Right renal cortex interstitium (tissue), 3 donors: ENCODE measurements around the gene RUNX2. TPM values are rescaled to one million over a fixed set of nuclear protein-coding genes. Genes with fewer than 3 reads are reported as not detected.
"Not testable (repeated sequence)": the region's sequence is repeated elsewhere in the genome, so short reads cannot be mapped to it uniquely, and the experiment has no call there.

Source experiments
- DNase-seq, 3 donors: peaks; one replicate each; pipeline ENCODE4 v3.0.0-alpha.2; 2013; ENCODE audit warnings: low read depth in 3 of 3, low spot score in 2 of 3
- polyA plus RNA-seq, 3 donors: library from polyadenylated mRNA; unstranded; fragments of 120-200 nt; gene quantifications; one replicate each; pipeline ENCODE4 v1.2.1, GENCODE V29; 2013; ENCODE audit not compliant: insufficient read length in 3 of 3

RUNX2 gene
- polyA plus RNA-seq, 3 donors, result 2.0 to 3.1 (median 2.4) TPM

- no peak for DNase-seq
Observed at GRCh38 chr6:45450132-45450531, 122.0 kb downstream of the RUNX2 start.

GRCh38 chr6:45450831-45451230 lies 122.7 kb downstream of the RUNX2 start:
- no peak for DNase-seq

GRCh38 chr6:45454008-45454911 lies 126.1 kb downstream of the RUNX2 start:
- DNase-seq, result no peak

DNA sequence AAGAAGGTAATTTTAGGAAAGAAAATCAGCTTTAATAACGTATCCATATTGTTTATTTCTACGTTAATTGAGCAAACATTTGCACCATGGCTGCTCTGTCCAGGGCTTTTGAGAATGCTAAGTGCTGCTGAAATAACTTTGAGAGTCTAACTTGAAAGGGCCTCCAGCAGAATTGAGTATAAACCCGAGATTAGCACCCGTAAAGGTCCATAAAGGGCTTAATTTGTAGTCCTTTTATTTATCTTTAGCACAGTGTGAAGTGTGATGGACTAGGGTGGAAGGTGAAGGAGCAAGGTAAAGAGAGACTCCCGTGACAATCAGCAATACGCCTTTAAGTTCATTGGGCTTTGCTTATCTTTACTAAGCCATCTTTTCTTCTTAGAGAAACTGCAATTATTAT lies 127.3 kb downstream of the RUNX2 start:
- DNase-seq, result no peak

- no peak for DNase-seq
Observed at GRCh38 chr6:45457141-45457540, 129.0 kb downstream of the RUNX2 start.

DNA sequence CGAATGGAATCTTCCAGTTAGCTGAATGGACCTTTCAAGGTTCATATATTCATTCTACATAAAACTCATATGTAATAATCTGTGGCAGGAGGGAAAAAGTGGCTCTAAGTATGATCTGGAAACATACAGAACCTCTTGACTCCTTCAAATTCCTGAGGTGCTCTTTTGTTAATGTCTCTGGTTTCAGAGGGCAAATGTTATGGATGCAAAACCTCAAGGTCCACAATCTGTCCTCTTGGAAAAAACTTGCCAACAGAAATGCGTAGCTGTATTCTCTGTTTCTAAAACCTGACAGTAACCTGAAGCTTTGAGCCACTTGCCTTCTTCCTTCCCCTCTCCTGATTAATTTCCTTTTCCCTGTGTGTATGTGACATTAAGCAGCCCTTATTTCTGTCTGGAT lies 130.5 kb downstream of the RUNX2 start:
- DNase-seq, result no peak

DNA sequence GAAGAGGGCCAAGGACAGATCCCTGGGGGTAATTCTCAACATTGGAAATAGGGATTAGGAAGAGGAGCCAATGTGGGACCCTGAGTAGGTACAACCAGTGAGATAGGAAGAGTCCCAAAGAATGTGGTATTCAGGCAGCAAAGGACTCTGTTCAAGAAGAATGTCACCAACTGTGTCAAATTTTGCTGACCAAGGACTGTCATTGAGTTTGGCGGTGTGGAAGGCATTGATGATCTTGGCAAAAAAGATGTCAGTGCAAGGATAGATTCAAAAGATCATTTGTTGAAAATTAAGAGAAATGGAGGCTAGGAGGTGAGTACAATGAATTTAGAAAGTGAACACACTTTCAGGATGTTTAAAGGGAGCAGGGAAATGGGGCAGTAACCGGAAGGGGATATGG lies 132.0 kb downstream of the RUNX2 start:
- no peak for DNase-seq

- DNase-seq, result no peak
Observed at GRCh38 chr6:45461486-45461885, 133.4 kb downstream of the RUNX2 start.

DNA sequence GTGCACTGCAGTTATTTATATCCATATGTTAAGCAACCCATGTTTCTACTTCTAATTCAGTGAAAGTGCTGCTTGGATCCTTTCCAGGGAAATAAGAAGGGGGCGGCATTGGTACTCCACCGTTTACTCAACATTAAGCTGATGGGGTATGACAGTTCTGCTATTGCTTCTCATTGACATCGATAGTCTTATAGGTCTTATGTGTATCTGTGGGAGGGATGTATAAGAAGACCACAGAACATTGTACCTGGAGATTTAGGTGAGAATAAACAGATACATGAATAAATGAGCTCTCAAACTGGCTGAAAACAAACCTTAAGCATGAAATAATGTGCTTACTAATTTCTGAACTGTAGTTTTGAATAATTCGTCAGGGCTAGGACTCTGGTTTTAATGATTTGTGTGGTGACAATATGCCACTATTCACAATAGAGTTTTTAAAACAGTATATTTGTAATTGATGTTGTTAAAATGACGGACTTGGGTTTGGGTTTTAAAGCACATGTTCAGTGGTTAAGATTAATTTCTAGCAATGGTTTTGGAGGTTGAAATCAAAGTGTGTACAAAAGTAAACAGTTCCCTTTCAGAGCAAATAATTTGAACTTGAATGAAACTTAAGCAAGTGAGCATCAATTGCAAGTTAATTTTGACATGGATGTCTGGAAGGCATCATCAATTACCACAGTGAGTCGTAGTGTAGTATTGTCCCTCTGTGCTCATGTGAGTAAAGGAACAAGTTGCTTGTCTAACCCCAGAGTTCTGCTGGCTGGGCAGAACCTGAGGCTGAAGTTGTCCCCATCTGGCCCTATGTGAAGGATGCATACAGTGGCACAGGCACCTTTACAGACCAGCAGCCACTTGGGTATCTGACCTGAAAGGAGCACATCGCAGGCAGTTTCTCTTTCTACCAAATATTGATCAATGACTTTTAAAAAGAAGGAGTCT lies 134.3 kb downstream of the RUNX2 start:
- DNase-seq, result no peak

DNA sequence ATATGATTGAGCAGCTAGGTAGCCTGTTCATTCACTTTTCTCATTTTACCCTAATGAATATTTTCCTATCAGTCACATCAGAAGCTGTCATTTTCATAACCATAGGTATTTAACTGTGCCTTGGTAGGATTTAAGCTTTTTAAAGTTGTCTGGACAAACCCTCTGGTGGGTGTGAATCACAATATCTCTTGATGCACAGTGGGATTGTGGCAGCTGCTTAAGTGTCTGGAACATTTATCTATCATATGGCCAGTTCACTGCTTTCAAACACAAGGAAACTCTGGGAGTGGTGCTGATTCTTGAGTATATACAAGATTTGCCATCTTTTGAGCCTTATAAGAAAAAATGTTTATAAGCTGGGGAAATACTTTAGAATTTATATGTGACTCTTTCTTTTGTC lies 136.6 kb downstream of the RUNX2 start:
- no peak for DNase-seq

- DNase-seq, result no peak
Observed at GRCh38 chr6:45466686-45467085, 138.6 kb downstream of the RUNX2 start.

- DNase-seq, result not testable (repeated sequence)
Observed at GRCh38 chr6:45467417-45467816, 139.3 kb downstream of the RUNX2 start.

DNA sequence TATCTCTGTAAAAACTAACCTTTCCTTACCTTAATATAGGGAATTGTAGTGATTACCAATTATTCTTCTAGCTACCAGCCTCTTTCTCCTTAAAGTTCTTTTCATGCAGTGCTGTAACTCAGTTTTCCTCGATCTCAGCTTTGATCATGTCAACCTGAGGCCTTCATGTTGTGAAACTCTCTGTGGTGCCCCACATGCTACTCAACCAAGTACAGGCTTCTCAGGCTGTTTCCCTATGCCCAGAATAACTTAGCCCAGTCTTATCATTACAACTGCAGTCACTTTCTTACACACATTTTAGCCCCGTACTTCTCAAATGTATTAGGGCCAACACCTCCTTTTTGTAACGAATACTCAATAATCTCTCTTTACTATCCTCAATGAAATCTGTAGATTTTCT lies 139.7 kb downstream of the RUNX2 start:
- DNase-seq, result no peak

DNA sequence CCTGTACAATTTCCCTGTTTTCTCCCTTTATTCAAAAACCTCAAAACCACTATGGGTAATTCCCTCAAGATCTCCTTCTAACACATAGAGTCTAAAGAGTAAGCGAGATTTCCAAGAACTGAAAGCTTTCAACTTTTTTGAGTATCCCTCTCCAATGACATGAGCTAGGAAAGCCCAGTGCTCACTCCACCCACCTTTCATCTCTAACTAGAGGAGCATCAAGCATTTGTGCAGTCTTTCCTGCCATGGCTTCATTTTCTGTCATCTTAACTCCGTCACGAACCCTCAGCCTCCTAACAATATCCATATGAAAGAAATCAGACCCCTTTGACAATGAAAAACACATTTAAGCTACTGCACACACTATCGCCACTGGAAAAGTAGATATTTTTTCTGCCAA lies 141.5 kb downstream of the RUNX2 start:
- DNase-seq, result no peak

DNA sequence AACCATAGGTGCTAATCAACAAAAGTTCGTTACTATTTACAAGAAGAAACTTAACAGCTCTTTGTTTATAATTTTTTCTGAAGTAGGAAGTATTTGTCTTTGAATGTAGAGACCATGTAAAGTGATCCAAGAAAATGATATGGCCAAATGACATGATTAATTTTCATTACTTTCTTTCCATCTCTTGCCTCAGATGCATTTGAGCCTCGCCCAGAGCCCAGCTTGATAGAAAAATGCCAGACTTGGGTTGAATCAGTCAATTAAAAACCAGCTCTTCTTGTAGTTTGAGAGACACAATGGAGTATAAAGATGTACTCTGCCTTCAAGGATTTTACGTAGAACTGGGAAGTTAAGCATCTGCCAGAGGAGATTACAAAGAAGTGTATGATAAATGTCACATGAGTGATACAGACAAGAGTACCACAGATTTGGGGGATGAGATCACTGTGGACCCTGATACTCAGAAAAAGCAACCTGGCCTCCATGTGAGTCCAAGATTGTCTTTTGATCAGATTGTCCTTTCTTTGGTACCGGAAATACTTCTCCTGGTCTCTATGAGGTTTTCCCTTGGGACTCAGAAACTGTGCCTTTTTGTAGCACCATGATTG lies 142.1 kb downstream of the RUNX2 start:
- no peak for DNase-seq

GRCh38 chr6:45472382-45472781 lies 144.3 kb downstream of the RUNX2 start:
- DNase-seq, result no peak

DNA sequence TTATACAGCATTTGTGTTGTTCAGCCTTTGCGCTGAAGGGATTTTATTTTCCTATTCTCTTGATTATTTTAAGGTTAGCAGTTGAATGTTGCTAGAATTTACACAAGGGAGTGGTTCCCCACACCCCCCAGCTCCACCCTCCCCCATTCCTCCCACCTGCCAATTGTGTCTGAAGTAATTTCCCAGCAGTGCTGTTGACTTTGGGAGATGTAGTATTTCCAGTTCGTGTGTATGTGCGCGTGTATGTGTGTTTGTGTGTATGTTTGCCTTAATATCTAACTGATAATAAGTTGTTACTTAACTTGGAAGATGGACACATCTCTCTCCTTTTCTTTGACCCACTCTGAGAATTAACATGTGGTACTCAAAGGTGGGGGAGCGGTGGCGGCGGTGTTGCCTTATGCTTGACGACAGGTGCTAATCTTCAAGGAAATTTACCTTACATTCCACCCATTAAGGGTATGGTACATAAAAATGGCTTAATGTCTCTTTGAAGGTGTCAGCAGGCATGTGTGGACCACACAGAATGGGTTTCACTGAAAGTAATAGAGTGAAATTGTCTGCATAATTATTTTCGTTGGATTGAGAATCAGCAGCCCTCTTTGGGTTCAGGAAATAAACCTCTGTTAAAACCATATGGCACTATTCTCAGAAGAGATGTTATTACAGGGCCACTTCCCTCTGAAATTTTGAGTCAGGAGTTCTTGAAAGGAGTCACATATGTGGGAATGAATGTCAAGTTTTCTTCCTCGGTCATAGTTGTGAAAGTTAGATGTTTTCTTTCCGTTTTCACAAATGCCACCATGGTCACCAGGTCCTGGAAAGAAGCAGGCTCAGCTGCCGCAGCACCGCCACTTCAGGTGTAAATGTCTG lies 145.2 kb downstream of the RUNX2 start:
- DNase-seq, result no peak

DNA sequence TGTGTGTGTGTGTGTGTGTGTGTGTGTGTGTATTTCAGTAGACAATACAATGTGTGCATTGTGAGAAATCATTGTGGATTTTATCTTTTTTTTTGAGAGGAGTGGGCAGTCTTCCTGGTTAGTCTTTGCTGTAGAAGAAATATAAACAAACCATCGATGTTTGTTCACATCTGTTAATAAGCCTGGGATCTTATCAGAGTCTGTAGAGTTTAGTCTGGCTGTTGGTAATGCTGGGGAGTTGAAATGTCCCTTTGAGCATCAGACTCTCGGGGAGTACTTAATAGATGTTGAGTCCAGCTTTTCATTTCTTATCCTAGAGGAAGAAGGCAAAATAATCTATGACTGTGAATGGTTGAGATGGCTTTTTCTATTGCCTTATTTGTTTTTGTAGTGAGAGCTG lies 146.2 kb downstream of the RUNX2 start:
- DNase-seq, result no peak

- no peak for DNase-seq
Observed at GRCh38 chr6:45476341-45476740, 148.2 kb downstream of the RUNX2 start.

- DNase-seq, result no peak
Observed at GRCh38 chr6:45477278-45477677, 149.1 kb downstream of the RUNX2 start.
